ENCODE data around the gene UBXN6.

The UBXN6 gene

GRCh38 chr19:4431296-4431695 lies 26.3 kb downstream of the UBXN6 start:
- Histone ChIP-seq H3K4me1 (no peaks in the 10 kb centered on the region), H3K9me3 (no peaks in the 10 kb centered on the region), H3K27me3 (ENCODE audit: low read depth) (no peaks in the 10 kb centered on the region), H3K4me3 (no peak overlapping the region), H3K36me3 (replicated peaks) (peaks cover 83% of the 10 kb centered on the region)
- no peak for DNase-seq (ENCODE audit: low spot score in 2 of 2)
- in situ Hi-C loops (cut with MboI; ENCODE audit: low sequenced_read_pairs): no loop called here

- DNase-seq (ENCODE audit: low spot score in 2 of 2): no peak
- Histone ChIP-seq H3K9me3 (no peaks in the 10 kb centered on the region), H3K4me1 (no peaks in the 10 kb centered on the region), H3K4me3 (no peak overlapping the region), H3K36me3 (replicated peaks) (peaks cover 82% of the 10 kb centered on the region), H3K27me3 (ENCODE audit: low read depth) (no peaks in the 10 kb centered on the region)
- in situ Hi-C loops (cut with MboI; ENCODE audit: low sequenced_read_pairs): no loop called here
Measured at GRCh38 chr19:4430760-4431159, 26.8 kb downstream of the UBXN6 start.

- peaks cover 84% of the 10 kb centered on the region for H3K36me3 ChIP-seq (replicated peaks)
- no peak overlapping the region for H3K4me3 ChIP-seq
- H3K9me3 ChIP-seq: no peaks in the 10 kb centered on the region
- DNase-seq (ENCODE audit: low spot score in 2 of 2): no peak
- in situ Hi-C loops (cut with MboI; ENCODE audit: low sequenced_read_pairs): no loop called here
- H3K4me1 ChIP-seq: no peaks in the 10 kb centered on the region
- H3K27me3 ChIP-seq (ENCODE audit: low read depth): no peaks in the 10 kb centered on the region
Measured at GRCh38 chr19:4429771-4430171, 27.8 kb downstream of the UBXN6 start.

DNA sequence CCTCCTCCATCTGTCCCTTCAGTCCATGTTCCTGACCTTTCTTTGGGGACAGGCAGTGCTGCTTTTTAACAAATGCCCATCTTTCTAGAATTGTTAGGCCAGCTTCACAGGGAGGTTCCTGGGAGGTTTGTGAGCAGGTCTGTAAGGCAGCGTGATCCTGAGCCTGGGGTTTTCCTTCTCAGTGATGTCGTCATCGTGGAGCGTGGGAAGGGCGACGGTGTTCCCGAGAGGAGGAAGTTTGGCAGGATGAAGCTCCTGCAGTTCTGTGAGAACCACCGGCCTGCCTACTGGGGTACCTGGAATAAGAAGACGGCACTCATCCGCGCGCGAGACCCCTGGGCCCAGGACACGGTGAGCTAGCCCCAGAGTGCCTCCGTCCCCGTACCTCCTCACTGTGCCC lies 28.3 kb downstream of the UBXN6 start:
- Histone ChIP-seq H3K9me3 (no peaks in the 10 kb centered on the region), H3K36me3 (replicated peaks) (peaks cover 84% of the 10 kb centered on the region), H3K27me3 (ENCODE audit: low read depth) (no peaks in the 10 kb centered on the region), H3K4me3 (no peak overlapping the region), H3K4me1 (no peaks in the 10 kb centered on the region)
- DNase-seq (ENCODE audit: low spot score in 2 of 2): no peak
- in situ Hi-C loops (cut with MboI; ENCODE audit: low sequenced_read_pairs): no loop called here

- H3K27me3 ChIP-seq (ENCODE audit: low read depth): no peaks in the 10 kb centered on the region
- H3K4me1 ChIP-seq: no peaks in the 10 kb centered on the region
- peaks cover 84% of the 10 kb centered on the region for H3K36me3 ChIP-seq (replicated peaks)
- H3K4me3 ChIP-seq: no peak overlapping the region
- no peak for DNase-seq (ENCODE audit: low spot score in 2 of 2)
- in situ Hi-C loops (cut with MboI; ENCODE audit: low sequenced_read_pairs): no loop called here
- H3K9me3 ChIP-seq: no peaks in the 10 kb centered on the region
Measured at GRCh38 chr19:4428326-4428975, 29.1 kb downstream of the UBXN6 start.

GRCh38 chr19:4425537-4425936 lies 32.1 kb downstream of the UBXN6 start:
- H3K36me3 ChIP-seq (replicated peaks): peaks cover 81% of the 10 kb centered on the region
- H3K27me3 ChIP-seq (ENCODE audit: low read depth): no peaks in the 10 kb centered on the region
- in situ Hi-C loops (cut with MboI; ENCODE audit: low sequenced_read_pairs): no loop called here
- H3K4me1 ChIP-seq: no peaks in the 10 kb centered on the region
- no peaks in the 10 kb centered on the region for H3K9me3 ChIP-seq
- H3K4me3 ChIP-seq: no peak overlapping the region
- no peak for DNase-seq (ENCODE audit: low spot score in 2 of 2)

GRCh38 chr19:4423416-4424126 lies 34.0 kb downstream of the UBXN6 start:
- no peaks in the 10 kb centered on the region for H3K9me3 ChIP-seq
- H3K27me3 ChIP-seq (ENCODE audit: low read depth): no peaks in the 10 kb centered on the region
- no peak for DNase-seq (ENCODE audit: low spot score in 2 of 2)
- H3K4me3 ChIP-seq: no peak overlapping the region
- no peaks in the 10 kb centered on the region for H3K4me1 ChIP-seq
- in situ Hi-C loops (cut with MboI; ENCODE audit: low sequenced_read_pairs): no loop called here
- H3K36me3 ChIP-seq (replicated peaks): peaks cover 80% of the 10 kb centered on the region

GRCh38 chr19:4416268-4416667 lies 41.3 kb downstream of the UBXN6 start:
- Histone ChIP-seq H3K9me3 (no peaks in the 10 kb centered on the region), H3K36me3 (replicated peaks) (peaks cover 89% of the 10 kb centered on the region), H3K4me1 (peaks cover 2% of the 10 kb centered on the region; the same call in 1 of the 2 replicates), H3K27me3 (ENCODE audit: low read depth) (no peaks in the 10 kb centered on the region), H3K4me3 (no peak overlapping the region)
- no peak for DNase-seq (ENCODE audit: low spot score in 2 of 2)
- in situ Hi-C loops (cut with MboI; ENCODE audit: low sequenced_read_pairs): no loop called here

DNA sequence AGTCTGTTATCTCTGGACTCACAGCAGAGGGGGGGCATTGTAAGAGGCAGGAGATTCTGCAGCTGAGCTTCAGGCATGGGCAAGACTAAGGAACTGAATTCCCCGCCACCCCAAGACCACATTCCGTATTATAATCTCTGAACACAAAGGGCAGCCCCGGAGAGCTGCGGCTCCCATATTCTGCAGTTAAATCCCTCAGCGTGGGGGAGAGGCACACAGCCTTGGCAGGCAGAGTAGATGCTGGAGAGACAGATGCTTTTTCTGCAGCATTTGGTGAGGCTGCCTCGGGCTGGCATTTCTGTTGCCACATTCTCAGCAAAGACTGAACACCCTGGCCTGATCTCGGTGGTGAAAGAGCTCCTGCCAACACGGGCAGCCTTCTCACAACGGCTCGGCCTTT lies 42.2 kb downstream of the UBXN6 start:
- no peaks in the 10 kb centered on the region for H3K27me3 ChIP-seq (ENCODE audit: low read depth)
- in situ Hi-C loops (cut with MboI; ENCODE audit: low sequenced_read_pairs): no loop called here
- H3K9me3 ChIP-seq: no peaks in the 10 kb centered on the region
- DNase-seq (ENCODE audit: low spot score in 2 of 2): no peak
- no peak overlapping the region for H3K4me3 ChIP-seq
- peaks cover 89% of the 10 kb centered on the region for H3K36me3 ChIP-seq (replicated peaks)
- peaks cover 2% of the 10 kb centered on the region; the same call in 1 of the 2 replicates for H3K4me1 ChIP-seq

DNA sequence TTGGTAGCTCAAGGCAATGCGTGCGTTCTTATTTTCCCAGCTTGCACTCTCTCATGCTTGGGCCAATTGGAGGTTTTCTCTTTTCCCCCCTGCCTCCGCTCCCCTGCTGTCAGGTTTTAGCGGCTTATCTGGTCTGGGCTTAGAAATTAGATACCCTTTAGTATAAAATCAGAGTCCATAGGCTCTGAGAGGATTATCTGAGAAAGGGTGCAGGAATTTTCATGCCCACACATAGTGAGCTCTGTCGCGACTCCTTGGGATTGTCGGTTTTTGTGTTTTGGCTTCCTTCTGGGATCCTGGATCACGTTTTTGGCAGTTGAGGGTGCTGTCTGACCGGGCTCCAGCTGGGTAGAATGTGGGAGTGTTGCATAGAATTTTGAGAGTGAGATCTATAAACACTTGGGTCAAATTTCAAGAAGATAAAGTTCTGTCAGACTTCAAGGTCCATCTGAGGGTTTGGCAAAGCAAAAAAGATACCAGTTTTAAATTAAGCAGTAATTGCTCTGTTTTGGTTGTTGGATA lies 42.7 kb downstream of the UBXN6 start:
- in situ Hi-C loops (cut with MboI; ENCODE audit: low sequenced_read_pairs): no loop called here
- Histone ChIP-seq H3K4me3 (no peak overlapping the region), H3K27me3 (ENCODE audit: low read depth) (no peaks in the 10 kb centered on the region), H3K36me3 (replicated peaks) (peaks cover 89% of the 10 kb centered on the region), H3K9me3 (no peaks in the 10 kb centered on the region), H3K4me1 (peaks cover 2% of the 10 kb centered on the region; the same call in 1 of the 2 replicates)
- DNase-seq (ENCODE audit: low spot score in 2 of 2): no peak

DNA sequence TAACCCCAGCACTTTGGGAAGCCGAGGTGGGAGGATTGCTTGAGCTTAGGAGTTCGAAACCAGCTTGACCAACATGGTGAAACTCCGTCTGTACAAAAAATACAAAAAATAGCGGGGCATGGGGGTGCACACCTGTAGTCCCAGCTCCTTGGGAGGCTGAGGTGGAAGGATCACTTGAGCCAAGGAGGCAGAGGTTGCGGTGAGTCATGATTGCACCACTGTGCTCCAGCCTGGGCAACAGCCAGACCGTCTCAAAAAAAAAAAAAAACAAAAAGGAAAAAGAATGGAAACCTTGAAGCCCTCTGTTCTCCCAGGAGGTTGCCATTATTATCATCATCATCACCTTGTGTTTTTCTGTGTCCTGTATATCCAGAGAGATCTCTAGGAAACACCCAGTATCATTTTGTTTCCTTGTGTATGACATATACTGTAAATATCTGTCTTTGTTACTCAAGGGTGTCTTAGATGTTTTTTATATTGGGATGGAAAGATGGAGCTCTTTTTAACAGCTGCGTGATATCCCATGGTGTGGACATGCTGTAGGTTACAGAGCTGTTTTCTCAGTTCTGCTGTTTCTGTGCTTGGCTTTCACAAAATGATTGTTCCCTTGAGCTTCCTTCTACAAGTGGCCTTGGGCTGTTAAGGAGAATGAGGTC lies 43.3 kb downstream of the UBXN6 start:
- Histone ChIP-seq H3K36me3 (replicated peaks) (peaks cover 89% of the 10 kb centered on the region), H3K4me3 (no peak overlapping the region)
- no peak for DNase-seq (ENCODE audit: low spot score in 2 of 2)

GRCh38 chr19:4413588-4413987 lies 44.0 kb downstream of the UBXN6 start:
- no peaks in the 10 kb centered on the region for H3K27me3 ChIP-seq (ENCODE audit: low read depth)
- DNase-seq (ENCODE audit: low spot score in 2 of 2): no peak
- no peak overlapping the region for H3K4me3 ChIP-seq
- in situ Hi-C loops (cut with MboI; ENCODE audit: low sequenced_read_pairs): no loop called here
- H3K9me3 ChIP-seq: no peaks in the 10 kb centered on the region
- peaks cover 90% of the 10 kb centered on the region for H3K36me3 ChIP-seq (replicated peaks)
- peaks cover 2% of the 10 kb centered on the region; the same call in 1 of the 2 replicates for H3K4me1 ChIP-seq

More for the DNA sequence above, 43.3 kb downstream of the UBXN6 start:
- Histone ChIP-seq H3K27me3 (ENCODE audit: low read depth) (no peaks in the 10 kb centered on the region), H3K9me3 (no peaks in the 10 kb centered on the region), H3K4me1 (peaks cover 2% of the 10 kb centered on the region; the same call in 1 of the 2 replicates)
- in situ Hi-C loops (cut with MboI; ENCODE audit: low sequenced_read_pairs): no loop called here

GRCh38 chr19:4409123-4409933 lies 48.3 kb downstream of the UBXN6 start:
- in situ Hi-C loops (cut with MboI; ENCODE audit: low sequenced_read_pairs): no loop called here
- no peaks in the 10 kb centered on the region for H3K9me3 ChIP-seq
- no peak for DNase-seq (ENCODE audit: low spot score in 2 of 2)
- H3K4me3 ChIP-seq: no peak overlapping the region
- no peaks in the 10 kb centered on the region for H3K27me3 ChIP-seq (ENCODE audit: low read depth)
- peaks cover under 1% of the 10 kb centered on the region for H3K4me1 ChIP-seq
- H3K36me3 ChIP-seq (replicated peaks): peaks cover 88% of the 10 kb centered on the region
